NCI-H526 treated with DMSO at 0.1 percent for 48 hours (cell line): ENCODE results near the gene ROM1.

Experiments used
- DNase-seq: peaks from one replicate; lab custom pipeline; 2025; lab: John Stamatoyannopoulos, UW

Gene ROM1

DNA sequence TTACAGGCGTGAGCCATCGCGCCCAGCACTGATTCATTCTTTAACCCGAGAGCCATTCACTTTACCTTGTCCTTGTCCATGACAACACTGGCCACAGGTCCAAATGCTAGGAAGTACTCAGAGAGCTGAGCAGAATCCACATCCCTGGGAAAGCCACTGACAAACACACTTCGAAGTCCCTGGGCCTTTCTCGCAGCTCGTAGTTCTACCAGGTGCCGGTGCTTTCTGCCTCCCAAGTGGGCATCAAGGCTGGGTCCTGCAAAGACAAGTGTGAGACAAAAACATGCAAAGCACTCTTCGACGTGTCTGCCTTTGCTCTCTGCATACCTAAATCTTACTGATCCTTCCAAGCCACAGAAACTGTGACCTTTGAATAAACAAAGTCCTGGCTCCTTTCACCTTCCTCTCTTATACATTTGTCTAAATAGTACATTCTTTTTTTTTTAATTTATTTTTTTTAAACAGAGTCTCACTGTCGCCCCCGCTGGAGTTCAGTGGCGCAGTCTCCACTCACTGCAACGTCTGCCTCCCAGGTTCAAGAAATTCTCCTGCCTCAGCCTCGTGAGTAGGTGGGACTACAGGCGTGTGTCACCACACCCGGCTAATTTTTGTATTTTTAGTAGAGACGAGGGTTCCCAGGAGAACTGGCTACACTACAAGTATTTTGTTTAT lies 24.0 kb upstream of the ROM1 start:
- DNase-seq, result no peak

DNA sequence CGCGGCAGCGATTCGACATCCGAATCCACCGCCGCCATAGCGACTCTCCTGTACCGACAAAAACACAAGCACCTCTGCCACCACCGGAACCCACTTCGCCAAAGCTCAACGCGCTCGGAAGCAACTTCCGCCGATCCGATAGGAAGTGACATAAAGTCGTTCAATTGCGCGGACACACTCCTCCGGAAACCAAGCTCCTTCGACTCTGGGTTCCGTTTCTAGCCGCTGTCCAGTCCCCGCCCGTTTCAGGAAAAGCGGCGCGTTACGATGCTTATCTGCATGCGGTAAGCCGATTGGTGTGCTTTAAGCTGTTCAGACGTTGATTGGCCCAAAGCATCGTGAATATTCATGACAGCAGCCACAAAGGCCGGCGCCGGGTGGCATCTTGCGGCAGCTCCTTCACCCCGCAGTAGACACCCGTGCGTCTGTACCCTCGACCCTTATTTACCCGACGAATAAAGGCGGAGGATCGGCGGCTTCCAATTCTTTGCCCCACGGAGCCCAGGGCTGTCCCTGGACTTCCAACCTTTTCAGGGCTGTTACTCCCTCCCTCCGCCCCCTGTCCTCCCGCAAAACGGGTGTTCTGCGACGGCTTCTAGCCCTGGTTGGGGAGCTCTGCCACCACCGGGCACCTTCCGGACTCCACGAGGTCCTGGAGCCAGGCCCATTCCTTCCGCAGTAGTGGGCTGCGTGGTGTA lies 21.5 kb upstream of the ROM1 start, which contains the start of gene TUT1:
TSS of gene TUT1 (minus strand) at position 76 of the 698 bp plus-strand sequence. CDS start at position 38, 38 bp downstream.
- peak; percentile 100 for DNase-seq

DNA sequence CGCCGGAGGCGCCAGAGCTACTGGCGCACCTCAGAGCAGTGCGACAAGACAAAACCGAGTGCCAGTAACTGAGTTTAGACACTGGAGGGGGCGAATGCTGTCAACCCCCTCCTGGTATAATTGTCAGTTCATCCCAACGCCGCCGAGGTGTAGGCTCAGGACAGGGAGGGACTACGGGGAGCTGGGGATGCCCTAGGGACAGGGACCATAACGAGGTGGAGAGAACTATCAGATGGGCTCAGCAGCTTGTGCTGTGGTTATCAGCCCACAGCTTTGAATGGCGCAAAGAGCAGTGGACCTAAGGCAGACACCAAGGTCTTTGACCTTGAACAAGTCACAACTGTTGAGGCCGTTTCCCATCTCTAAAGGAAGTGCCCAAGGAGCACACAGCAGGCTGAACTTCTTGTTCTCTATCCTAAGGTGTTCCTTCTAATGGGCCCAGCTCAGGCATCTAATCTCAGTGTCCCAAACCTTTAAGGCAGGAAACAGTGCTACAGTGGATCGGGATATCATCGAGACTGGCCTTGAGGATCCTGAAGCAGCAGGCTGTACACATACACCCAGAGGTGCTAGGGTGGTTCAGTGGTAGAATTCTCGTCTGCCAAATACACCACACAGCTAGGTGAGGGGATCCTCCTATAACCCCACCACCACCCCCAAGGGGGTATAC lies 20.8 kb upstream of the ROM1 start:
- DNase-seq, result peak; percentile 71

DNA sequence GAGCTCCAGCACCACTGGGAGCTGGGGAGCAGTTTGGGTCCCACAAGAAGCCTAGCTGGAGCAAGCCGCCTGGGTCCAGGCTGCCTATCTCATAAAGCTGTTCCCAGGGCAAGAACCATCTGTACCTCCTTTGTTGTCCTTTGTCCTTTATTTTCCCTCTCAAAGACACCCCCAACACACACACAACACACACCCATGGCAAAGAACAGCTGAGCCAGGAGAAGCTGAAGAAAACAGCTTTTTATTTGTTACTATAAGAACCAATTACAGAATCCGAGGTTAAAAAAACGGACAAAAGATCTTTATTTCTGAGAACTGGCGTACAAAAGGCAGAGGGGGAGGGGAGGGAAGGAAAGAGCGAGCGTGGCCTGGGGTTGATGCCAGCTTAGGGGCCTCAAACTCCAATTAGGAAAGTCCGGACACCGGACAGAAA lies 20.1 kb upstream of the ROM1 start:
- DNase-seq, result no peak

DNA sequence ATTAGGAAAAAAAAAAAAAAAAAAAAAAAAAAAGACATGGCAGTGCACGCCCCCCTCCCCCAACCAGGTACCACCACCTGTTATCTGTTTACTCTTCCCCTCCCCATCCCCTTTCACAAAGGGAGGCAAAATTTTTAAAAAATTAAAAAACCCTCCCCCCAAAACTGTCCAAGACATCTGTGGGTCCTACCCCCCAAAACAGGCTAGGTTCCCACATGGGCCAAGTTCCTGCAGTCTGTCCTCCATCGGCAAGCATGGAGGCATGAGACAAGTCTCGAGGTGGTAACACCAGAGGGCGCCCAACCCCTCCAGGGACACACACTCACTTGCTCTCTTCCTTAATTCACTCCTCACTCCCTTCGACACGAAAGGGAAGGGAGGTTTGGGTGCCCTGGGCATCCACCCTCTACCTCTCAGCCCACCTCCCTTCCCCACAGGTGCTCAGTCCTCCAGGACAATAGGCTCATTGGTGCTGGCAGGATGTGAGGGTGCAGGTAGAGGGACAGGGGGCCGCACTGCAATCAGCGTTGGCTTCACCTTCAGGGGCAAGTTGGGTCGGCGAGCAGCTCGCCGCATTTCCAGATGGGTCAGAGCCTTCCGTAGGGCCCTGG lies 19.5 kb upstream of the ROM1 start:
- peak; percentile 59 for DNase-seq

DNA sequence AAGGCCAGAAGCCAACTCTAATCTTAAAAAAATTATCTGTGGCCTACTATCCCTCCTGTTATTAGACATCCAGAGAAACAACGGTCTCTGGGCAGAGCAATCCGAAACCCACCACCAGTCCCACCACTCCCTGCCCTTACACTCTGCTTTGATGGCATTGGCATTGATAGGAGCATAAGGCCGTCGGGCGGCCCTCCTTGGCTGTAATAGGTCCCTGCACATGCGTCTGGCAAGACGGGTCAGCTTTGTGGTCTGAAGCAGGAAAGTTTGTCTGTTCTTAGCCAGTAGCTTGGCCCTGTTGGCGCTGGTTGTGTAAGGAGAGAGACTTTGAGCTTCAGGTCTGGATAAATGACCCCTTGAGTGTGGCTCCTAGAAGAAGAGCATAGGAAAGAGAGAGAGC lies 17.9 kb upstream of the ROM1 start:
- DNase-seq, result no peak

DNA sequence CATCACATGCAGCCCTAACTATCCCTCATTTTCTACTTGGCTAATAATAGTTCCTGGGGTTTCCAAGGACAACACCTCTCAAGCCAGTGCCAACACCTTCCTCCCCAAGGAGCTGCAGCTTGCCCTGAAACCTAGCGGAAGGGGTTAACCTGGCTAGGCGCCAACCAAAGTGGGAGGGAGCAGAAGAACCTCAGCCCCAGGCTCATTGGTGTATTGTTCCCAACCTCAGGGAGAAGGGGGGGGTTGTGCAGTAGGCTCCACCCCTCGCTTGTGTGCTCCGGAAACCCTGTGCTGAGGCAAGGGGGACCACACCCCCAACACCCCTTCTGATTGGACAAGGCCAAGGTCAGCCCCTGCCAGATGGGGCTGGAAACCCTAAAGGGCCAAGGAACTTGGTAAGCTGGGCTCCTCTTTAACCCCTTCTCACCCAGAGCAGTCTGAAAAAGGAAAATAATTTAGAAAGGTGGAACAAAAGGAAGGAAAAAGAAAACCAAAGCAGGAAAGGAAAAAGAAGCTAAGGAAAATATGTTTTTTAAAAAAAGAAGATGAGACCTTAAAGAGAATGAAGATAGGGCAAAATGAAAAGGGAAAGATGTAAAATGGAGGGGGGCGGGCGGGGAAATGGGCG lies 13.9 kb upstream of the ROM1 start:
- DNase-seq, result peak; percentile 98

DNA sequence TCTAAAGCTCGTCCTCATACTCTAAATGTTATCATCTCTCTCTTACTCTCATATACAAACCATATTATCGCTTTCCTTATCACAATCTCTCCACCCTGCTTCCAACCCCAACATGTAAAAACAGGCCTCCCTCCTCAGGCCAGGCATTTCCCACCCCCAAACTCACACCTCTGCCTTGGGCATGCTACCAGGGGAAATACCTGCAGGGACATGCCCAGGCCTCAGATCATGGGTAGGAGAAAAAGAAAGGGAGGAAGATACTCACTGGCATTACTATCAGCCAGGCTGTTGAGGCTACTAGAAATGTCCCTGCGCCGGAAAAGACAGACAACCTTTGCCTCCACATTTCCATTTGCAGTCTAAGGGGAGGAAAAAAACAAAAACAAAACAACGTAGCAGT lies 13.2 kb upstream of the ROM1 start:
- no peak for DNase-seq

DNA sequence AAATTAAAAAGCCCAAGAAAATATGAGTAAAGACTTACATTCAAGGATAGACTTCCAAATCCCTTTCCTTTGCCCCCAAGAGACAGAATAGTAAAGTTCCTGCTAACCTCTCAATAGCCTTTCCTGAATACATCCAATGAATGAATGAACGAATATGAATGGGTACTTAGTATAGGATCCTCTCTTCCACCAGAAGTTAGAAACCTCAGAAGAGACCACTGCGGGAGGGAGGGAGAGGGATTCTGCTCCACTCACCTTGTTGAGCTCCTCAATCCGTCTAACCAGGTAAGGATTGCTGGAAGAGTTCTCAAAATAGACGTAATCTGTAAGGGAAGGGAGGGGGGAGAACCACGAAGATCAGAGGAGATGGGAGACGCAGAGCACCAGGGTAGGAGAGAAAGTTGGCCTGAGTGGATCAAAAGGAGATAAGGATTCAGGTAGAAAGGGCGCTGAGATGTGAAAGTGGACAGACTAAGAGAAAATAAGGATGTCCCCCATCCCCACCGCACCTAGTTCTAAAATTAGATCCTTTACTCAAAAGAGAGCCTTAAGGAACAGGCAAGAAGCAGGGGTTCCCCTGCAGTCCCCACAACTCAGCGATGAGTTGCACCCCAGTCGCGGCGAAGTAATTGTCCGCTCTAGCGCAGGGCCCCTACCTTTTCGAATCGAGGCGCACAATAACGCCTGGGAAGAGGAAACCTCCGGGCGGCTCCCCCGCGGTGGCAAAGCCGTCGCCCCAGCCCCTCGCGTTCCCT lies 12.5 kb upstream of the ROM1 start:
- no peak for DNase-seq

DNA sequence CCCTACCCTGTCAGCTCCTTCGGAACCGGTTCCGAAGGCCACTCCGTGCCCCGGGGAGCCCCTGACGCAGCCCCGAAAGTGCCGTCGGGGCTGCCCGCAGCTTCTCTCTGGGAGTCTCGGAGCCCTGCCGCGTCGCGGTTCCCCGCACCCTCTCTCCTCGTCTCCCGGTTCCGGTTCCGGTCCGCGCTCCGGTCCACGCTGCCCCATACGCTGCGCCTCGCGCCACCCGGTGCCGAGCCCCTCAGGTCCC lies 12.0 kb upstream of the ROM1 start:
- no peak for DNase-seq

DNA sequence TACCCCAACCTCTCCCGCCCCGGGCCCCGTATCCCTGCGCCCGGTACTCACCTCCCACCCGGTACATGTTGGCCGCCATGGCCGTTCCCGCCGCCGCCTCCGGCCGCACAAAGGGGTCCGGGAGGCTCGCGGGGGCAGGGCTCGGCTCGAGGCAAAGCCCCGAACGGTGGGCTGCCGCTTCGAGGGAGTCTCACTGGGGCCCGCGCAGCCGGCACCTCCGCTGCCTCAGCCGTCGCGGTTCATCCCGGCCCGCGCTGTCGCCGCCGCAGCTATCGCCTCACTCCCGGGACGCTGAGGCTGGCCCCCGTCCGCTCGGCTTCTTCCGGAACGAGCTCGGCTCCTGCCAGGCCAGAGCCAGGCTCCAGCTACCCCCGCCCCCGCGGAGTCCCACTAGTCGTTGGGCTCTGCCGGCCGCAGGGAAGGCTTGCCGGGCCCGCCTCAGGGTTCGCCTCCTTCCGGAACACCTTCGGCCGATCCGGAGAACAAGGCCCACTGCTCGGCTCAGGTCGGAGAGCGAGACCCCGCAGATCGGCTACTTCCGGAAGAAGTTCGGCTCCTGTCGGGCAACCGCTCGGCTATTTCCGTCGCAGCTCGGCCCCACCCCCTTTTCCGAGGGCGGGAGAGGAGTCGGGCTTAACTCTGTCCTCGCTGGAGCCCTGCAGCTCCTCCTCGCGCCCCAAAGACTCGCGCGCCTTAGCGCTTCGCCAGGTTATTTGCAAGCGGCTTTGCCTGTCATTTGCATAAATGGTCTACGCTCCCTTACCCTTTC lies 11.5 kb upstream of the ROM1 start, which contains the start of gene MTA2:
TSS of gene MTA2 (minus strand) at position 494 of the 769 bp plus-strand sequence. CDS start at position 79, 415 bp downstream.
- DNase-seq, result peak; percentile 99

DNA sequence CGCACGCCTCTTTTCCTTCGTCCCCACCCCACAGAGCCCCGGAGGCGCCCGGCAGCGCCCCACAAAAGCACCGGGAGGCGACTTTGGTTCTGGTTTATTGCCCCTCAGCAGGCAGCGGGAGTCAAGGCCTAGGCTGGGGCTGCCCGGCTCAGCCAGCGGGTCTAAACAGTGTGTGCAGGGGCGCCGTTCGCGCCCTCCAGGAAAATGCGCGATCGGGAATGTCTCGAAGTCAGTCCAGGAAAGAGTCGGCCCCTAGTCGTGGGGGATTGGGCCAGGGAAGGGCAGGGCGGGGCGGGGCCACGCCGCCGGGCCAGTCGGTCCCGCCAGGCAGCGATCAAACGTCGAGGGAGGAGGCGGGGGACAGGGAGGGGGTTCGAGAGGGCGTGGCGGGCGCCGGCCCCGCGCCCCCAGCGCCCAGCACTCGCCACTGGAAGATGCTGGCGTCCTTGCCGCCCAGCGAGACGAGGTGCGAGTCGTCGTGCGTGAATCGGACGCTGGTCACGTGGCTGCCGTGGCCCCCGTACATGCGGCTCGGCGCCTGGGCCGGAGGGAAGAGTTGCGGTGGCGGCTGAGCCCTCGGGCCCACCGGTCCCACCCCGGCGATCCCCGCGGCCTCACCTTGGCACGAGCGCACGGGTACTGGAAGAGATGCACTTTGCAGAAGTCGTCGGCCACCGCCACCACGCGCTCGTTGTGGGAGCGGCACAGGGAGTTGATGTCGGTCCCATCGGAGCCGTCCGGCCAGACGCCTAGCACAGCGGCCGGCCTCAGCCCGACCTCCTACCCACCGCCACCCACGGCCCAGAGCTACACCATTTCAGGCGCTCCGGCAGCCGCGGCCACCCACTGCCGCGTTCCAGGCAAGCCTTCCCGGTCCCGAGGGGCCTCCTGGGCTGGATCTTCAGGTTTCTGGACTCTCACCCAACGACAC lies 10.7 kb upstream of the ROM1 start:
- DNase-seq, result peak; percentile 95

DNA sequence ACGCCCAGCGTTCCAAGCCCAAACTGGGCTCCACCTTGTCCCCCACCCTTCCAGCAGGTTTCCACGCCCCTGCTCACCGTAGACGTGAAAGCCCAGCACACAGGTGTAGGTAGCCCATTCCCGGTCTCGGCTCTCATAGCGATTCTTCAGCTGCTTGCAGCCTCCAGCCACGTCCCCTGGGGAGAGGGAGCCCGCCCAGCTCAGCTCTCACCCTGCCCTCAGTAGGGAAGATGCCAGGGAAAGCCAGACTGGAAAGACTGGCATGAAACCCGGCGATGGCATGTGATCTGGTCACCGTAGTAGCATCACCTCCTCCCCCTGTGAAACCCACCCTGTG lies 10.0 kb upstream of the ROM1 start:
- DNase-seq, result no peak

DNA sequence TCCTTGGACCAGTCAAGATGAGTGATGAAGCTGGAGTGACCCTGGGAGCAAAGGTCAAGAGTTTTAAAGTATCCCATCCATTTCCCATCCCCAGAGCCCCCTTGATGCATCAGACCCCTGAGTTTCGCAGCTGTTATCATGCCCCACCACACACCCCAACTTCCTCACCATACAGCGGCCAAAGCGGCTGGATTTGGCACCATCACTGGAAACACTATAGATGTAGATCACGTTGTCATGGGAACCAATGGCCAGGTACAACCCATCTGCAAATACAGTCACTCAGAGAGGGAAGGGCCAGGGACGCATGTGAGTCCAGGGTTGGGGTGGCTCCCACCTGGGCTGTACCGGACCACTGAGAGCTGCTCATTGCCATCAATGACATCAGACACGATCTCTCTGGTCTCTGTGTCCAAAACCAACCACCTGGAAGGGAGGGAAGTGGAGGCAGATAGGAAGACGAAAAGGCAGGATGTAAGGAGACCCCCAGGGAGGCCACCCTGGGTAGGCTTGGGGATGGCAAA lies 9.2 kb upstream of the ROM1 start:
- no peak for DNase-seq

DNA sequence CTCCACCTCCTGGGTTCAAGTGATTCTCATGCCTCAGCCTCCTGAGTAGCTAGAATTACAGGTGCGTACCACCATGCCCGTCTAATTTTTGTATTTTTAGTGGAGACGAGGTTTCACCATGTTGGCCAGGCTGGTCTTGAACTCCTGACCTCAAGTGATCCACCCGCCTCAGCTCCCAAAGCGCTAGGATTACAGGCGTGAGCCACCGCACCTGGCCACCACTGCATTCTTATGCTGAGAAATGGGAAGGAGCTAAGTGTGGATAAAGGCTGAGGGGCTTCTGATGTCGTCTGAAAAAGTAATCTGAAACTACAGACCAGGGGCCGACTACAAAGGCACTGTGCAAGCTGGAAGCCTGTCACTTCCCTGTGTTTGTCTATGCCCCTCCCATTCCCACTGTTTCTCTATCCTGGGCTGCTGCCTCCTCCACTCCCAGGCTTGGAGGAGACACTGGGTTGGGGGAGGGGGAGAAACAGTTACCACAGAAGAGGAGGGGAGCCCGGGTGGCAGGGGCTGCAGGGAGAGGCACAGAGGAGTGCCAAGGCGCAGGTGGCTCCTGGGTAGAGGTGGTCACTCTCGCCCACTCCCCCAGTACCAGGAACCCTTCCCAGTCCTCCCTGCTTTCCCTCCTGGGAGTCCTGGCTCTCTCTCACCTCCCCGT lies 8.5 kb upstream of the ROM1 start:
- DNase-seq, result peak; percentile 20

DNA sequence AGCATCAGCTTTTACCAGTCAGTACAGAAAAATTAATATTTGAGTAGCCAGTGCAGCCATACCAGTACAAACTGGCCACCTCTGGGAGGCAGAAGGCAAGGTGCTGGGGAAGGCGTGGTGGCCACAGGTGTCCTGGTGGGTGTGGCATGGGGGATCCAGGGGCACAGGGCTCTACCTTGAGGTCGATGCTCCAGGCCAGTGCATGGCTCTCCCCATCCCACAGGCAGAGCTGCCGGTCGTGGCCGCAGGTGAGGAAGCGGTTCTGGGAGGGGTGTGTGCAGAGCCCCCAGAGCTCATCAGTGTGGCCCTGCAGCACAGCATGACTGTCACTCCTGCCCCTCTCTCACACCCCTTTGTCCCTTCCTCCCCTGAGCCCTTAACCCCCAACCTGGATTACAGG lies 7.6 kb upstream of the ROM1 start:
- no peak for DNase-seq

DNA sequence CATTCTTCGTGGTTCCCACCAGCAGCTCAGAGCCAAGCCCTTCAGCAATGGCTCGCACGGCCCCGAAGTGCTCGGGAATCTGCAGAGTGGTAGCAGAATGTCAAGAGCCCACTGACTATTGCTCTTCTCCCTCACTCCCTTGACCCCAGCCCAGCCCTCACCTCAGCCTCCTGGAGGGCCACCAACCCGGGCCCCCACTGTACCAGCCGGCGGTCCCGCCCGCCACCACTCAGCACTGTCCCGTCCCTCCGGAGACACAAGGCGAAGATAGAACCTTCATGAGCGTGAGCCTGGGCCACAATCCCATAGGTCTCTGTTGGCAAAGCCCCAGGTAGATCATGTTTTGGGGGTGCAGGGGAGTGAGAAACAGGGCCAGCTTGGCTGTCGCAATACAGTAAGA lies 7.2 kb upstream of the ROM1 start:
- DNase-seq, result no peak

DNA sequence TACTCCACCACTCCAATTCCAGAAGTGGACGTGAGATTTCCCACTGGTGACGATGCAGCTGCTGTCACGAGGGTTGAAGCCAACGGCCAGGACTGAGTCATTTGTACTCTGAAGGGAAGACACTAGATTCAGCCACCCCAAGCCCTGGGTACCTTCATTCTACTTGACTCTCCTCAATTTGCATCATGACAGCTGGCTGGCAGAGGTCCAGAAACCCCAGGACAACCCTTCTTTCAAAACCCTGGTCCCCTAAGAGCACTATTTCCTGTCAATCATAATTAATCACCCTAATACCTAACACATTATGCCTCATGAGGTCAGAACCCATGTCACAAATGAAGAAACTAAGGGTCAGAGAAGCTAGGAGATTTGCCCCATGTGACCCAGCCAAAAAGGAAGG lies 5.3 kb upstream of the ROM1 start:
- no peak for DNase-seq

DNA sequence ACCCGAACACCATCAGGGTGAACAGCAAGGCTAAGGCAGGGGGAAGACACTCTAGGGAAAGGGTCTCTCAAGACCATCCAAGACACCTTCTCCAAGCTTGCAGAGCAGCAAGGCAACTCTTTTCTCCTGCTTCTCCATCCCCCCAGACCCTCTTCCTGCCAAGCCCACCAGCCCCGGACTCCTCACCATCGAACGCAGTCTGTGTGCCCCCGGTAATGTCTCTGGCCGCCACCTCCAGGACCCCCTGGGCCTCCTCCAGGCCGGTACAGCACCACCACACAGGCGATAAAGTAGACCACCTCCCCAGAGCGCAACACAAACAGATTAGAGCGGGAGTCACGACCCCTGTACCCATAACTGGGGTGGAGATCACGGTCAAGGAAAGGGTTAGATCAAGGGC lies 4.3 kb upstream of the ROM1 start:
- no peak for DNase-seq
